ENCODE results near the gene GAD2.
A peak's percentile ranks its signal among the peaks of the same experiment; 100 is the strongest.

Gene GAD2

DNA sequence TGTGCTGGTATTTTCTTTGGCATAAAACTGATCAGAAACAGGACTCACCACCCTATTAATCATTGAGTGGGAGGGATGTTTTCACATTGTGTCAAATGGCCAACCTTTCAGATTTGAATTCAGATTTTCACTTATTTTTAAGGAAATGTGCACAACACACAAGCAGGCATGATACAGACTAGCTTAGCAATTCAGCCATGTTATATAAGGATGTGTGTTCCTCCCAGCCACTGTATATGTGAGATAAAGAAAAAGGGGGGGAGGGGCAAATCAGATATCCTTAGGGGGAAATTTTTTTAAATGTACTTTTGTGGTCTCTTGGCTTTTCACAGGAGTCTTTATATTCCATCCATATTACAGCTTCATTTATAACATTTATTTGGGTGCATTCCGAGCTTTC is 3.1 kb downstream of the GAD2 start:
- DNase-seq = no peak
- in situ Hi-C loops (cut with HindIII; ENCODE audit: low pct_ligation_motif_present, low pct_unique_long_range_greater_than_20kb, low sequenced_read_pairs) = no loop called here

DNA sequence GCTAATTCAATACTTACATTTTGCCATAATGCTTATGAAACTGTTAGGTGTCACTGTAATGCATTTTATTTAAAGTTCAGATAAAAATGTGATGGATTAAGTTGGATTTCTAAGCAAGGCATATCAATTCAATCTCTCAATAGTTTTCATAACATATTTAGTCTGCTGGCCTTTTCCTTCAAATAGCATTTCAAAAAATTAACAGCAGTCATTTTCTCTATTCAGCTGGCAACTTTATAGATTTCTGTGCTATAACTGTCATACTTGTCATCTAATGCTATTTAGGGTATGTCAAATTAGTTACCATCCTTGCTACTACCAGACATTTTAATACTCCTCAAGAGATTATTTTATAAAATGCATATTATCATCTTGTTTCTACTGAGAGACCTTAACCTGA is 4.3 kb downstream of the GAD2 start:
- in situ Hi-C loops (cut with HindIII; ENCODE audit: low pct_ligation_motif_present, low pct_unique_long_range_greater_than_20kb, low sequenced_read_pairs) = no loop called here
- DNase-seq = no peak

DNA sequence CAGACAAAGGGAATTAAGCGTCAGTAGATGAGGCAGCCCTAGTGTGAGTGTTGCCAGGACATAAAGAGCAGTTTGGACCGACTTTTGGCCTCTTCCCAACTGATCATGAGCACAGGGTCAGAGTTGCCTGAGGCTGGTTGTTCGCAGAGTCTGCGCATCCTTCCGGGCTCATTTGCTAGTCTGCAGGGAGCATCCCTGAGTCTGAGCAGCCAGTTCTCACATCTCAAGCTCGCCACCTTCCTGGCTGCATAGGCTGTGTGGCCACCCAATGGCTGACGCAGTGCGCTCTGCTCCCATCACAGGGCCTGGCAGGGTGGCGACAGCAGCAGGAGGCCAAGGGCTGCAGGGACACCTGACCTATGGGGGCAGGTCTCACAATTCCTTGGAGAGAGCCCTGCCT is 5.0 kb downstream of the GAD2 start:
- in situ Hi-C loops (cut with HindIII; ENCODE audit: low pct_ligation_motif_present, low pct_unique_long_range_greater_than_20kb, low sequenced_read_pairs) = no loop called here

DNA sequence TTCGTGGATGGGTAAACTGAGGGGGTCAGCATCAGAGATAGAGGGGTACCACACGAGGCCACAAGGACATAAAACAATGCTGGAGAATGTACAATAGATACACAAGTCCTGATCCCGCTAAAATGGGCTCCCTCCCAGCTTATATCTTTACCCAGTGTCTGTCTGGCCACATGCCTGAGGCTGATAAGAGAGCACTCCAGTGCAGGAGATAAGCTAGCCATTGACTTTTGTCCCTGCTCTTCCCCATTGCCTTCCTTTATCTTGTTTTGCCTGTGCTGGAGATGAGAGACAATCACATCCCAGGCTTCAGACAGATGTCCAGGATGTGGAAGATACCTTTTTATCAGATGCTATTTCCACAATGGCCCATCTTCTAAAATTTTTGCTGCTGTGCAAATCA is 6.0 kb downstream of the GAD2 start:
- in situ Hi-C loops (cut with HindIII; ENCODE audit: low pct_ligation_motif_present, low pct_unique_long_range_greater_than_20kb, low sequenced_read_pairs) = no loop called here

More for the DNA sequence above, 5.0 kb downstream of the GAD2 start:
- no peak for DNase-seq

DNA sequence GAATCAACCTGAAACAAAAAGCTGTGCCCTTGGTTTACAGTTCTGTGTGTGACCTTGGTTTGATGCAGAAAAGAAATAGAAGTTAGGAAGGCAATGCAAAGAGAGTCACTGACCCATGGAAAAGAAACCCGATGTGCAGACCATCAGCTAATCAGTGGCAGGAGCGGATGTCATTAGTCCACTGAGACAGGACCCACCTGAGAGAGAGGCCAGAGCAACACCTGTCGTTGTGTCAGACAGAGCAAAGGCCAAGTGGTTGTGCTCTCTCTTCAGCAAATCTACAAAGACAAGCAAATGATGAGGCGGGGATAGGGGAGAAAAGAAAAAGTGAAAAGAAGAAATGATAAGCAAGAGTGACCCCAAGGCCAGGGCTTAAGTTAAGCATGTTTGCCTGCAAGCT is 8.7 kb downstream of the GAD2 start:
- no peak for DNase-seq
- in situ Hi-C loops (cut with HindIII; ENCODE audit: low pct_ligation_motif_present, low pct_unique_long_range_greater_than_20kb, low sequenced_read_pairs) = no loop called here

More for the DNA sequence above, 6.0 kb downstream of the GAD2 start:
- no peak for DNase-seq

DNA sequence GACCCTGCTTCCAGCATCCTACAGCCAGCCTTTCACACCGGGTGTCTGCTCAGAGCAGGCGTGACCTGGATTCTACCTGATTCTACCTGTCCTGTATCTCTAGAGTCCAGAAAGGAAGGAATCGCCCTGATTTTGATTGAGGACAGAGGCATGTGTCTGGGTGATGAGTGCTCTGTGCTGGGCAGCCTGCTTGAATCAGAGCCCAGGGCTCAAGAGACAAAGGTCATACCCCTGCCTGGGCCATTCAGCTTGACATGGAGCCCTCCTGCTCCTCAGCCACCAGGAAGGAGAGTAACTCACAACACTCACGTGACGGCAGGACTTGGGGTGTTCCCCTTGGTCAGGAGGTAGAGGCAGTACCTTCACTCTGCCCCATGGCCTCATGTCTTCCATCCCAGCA is 11.2 kb downstream of the GAD2 start:
- in situ Hi-C loops (cut with HindIII; ENCODE audit: low pct_ligation_motif_present, low pct_unique_long_range_greater_than_20kb, low sequenced_read_pairs) = no loop called here
- no peak for DNase-seq

DNA sequence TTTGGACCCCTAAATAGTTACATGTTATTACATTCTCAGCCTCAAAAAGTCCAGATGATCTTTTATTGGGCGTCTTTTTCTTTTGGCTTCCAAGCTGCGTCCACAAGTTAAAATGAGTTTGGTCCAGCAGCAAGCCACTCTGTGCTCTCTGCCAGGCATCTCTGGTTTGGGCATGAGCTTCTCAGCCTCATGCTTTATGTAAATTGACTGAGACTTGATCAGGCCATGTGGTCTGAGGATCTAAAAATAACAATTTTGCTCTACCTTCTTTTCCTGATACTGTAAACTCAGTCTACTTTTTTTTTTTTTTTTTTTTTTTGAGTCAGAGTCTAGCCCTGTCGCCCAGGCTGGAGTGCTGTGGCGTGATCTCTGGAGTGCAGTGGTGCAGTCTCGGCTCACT is 15.6 kb downstream of the GAD2 start:
- in situ Hi-C loops (cut with HindIII; ENCODE audit: low pct_ligation_motif_present, low pct_unique_long_range_greater_than_20kb, low sequenced_read_pairs) = no loop called here
- DNase-seq = no peak

DNA sequence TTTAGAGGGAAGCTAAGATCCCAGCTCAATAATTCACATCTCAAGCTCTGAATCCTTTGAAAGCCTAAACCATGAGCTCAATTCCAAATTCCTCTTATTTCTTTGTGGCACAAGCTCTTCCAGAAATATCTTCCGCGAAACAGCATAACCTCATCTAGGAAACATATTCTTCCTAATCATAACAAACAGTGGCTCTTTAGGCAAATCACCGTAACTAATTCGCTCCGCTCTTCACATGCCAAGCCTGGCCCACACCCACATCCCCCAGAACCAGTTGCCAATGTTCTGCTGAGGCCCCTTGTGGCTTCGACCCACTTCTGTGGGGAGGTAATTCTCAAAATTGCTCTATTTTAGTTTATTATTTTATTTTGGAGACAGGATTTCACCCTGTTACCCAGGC is 19.2 kb downstream of the GAD2 start:
- no peak for DNase-seq
- in situ Hi-C loops (cut with HindIII; ENCODE audit: low pct_ligation_motif_present, low pct_unique_long_range_greater_than_20kb, low sequenced_read_pairs) = no loop called here

DNA sequence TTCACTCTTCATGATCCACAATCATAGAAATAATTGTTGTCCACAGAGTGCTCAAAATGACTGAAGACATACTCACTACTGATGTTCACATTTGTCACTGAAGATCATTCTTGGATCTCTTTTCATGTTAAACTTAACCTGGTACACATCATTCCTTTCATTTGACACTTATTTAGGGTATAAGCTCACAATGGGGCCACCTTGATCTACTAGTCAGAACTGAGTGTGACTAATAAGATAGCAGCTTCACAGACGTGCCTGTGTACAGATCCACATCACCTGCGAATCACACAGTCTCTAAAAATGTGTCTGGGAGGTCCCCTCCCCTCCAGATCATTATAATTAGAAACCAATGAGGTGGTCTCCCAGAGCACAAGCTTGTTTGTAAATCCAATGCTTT is 21.8 kb downstream of the GAD2 start:
- in situ Hi-C loops (cut with HindIII; ENCODE audit: low pct_ligation_motif_present, low pct_unique_long_range_greater_than_20kb, low sequenced_read_pairs) = no loop called here
- no peak for DNase-seq

DNA sequence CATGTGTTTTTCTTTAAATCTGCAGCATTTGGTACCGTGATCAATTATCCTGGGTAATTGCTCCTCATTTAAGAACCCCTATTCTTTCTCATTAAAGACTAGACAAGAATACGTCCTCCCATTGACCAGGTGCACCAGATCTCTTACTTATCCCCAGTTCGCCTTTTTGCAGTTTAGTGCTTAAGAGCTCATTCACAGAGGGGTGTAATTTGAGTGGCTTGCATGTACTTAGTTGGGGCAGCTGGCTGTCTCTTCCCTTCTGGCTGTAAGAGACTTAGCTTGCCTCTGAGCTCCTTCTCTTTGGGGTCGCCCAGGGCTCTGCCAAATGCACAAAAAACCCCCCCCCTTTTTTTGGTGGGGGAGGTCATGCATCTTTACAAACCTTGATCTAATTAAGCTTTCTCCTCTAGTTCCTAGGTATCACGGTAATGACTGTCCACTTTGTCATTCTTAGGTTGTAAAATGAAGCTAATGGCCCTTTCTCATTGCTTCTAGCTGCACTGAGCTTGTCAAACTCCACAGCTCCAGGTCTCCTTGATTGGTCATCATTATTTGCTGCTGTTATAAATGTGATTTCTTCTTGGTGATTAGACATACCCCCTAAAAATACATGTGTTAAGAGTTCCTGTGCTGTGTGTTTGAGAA is 26.3 kb downstream of the GAD2 start:
- in situ Hi-C loops (cut with HindIII; ENCODE audit: low pct_ligation_motif_present, low pct_unique_long_range_greater_than_20kb, low sequenced_read_pairs) = no loop called here
- no peak for DNase-seq

DNA sequence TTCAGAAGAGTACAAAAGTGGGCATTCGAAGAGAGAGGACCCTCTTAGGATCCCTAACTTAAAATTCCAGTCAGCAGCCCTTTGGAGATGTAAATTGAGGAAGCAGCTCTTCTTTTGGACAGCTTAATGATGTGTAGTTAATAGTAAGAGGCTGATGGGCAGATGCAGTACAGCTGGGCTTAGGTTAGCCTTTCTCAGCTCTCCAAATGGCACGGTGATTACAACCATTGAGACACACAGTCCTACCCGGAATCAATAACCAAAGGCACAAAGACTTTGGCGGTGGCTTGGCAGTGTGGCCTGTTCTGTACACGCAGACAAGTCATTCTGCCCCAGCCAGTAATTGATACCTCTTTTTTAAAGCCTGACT is 26.8 kb downstream of the GAD2 start:
- in situ Hi-C loops (cut with HindIII; ENCODE audit: low pct_ligation_motif_present, low pct_unique_long_range_greater_than_20kb, low sequenced_read_pairs) = no loop called here
- no peak for DNase-seq

DNA sequence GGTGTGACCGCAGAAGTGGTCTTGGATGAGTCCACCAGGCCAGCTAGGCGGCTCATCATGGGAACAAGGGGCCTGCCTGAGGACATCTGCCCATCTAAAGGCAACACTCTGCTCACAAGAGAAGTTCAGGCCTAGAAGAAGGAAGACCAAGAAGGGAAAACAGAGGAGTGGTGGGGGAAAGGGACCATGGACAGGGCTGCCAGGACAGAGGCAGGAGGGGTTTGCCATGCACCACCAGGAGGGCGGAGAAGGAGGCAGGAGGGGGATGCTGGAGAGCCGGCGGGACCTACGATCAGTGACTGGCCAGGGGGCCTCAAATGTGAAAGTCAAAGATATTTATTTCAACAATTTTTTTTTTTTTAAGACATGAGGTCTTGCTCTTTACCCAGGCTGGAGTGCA is 33.1 kb downstream of the GAD2 start:
- in situ Hi-C loops (cut with HindIII; ENCODE audit: low pct_ligation_motif_present, low pct_unique_long_range_greater_than_20kb, low sequenced_read_pairs) = no loop called here
- DNase-seq = no peak

DNA sequence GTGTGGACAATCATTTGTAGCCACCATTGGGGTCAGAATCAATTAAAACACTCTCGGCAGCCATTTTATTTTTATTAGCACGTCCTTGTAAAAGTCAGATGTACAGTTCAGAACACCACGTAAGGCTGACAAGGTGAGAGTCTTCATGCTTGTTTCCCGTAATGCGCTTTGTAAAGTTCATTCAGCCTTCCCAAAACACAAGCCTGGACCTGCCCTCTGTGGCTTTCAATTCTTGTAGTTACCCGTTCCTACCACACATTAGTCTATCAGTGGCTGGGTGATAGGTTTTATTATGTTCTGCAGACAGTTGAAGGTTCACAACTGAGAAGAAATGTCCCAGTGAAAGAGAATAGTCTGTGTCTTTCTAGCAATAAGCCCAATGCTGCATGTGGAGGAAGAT is 35.4 kb downstream of the GAD2 start:
- in situ Hi-C loops (cut with HindIII; ENCODE audit: low pct_ligation_motif_present, low pct_unique_long_range_greater_than_20kb, low sequenced_read_pairs) = no loop called here
- DNase-seq = no peak

DNA sequence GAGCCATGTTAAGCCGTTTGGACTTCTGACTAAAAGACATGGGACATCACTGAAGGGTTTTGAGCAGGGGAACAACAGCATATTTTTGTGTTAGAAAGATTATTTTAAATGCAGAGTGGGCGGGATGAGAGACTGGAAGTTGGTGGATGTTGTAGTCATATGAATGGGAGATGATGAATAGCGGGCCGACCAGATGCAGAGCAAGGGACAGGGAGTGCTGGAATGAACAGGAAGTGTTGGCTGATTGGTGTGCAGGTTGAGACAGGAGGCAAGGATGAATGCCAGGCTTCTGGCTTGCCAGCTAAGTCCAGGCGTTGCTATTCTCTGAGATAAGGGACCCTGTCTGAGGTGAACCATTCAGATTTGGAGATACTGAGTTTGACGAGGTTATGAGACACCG is 38.0 kb downstream of the GAD2 start:
- in situ Hi-C loops (cut with HindIII; ENCODE audit: low pct_ligation_motif_present, low pct_unique_long_range_greater_than_20kb, low sequenced_read_pairs) = no loop called here
- no peak for DNase-seq

DNA sequence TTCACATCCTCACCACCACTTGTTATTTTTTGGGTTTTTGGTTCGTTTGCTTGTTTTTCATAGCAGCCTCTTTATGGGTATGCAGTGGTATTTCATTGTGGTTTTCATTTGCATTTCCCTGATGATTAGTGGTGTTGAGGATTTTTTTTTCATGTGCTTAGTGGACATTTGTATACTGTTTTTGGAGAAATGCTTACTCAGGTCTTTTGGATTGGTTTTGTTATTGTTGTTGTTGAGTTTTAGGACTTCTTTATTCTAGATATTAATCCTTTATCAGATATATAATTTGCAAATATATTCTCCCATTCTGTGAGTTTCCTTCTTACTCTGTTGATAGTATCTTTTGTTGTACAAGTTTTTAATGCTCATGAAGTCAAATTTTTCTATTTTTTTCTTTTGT is 42.8 kb downstream of the GAD2 start:
- DNase-seq = no peak
- in situ Hi-C loops (cut with HindIII; ENCODE audit: low pct_ligation_motif_present, low pct_unique_long_range_greater_than_20kb, low sequenced_read_pairs) = no loop called here

DNA sequence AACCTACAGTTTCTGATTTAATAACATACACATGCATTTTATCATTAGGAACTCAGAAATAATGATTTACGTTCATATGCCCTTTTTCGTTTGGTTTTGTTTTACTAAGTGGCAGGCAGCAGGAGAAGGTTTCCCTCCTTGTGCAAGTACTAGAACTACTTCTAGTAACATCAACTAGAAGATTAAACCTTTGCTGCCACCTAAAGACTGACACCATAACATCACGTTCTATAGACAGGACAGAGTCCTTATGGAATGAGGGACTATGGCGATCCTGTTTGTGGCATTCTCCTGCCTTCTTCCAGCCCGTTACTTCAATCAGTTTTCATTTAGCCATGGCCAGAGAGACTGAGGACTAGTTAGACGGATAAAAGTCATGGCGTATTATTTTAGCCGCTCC is 53.2 kb downstream of the GAD2 start:
- in situ Hi-C loops (cut with HindIII; ENCODE audit: low pct_ligation_motif_present, low pct_unique_long_range_greater_than_20kb, low sequenced_read_pairs) = no loop called here
- peak; percentile 50 for DNase-seq

DNA sequence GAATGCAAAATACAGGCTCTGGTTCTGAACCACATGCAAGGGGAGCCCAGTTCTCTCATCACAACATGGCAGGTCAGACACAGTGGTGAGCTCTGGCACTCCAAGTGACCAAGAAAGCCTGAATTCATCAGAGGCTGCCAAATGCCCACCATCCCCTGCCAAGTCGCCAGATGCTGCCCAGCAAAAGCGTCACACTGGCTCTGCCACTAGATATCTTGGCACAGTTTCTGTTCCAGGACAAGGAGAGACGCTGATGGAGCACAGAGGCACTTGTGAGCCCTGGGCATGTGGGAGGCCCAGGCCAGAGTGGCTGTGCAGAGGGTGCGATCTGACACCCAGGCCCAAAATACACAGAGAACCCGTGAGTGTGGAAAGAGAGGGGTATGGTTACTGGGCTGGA is 57.8 kb downstream of the GAD2 start:
- in situ Hi-C loops (cut with HindIII; ENCODE audit: low pct_ligation_motif_present, low pct_unique_long_range_greater_than_20kb, low sequenced_read_pairs) = no loop called here

DNA sequence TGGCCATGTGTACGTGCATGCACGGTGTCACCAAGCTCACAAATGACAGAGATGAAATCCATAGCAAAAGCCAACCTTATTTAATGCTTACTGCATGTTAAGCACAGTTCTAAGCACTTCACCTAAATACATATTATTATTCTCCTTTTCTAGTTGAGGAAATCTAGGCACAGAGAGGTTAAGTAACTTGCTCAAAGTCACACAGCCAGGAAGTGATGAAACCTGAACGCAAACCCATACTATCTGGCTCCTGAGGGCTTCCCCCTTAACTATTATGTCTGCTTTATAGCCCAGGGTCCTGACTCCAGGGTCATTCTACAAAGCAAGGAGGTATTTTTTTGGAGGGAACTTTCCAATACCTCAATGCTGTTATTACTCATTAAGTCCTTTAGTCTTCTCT is 61.7 kb downstream of the GAD2 start:
- no peak for DNase-seq
- in situ Hi-C loops (cut with HindIII; ENCODE audit: low pct_ligation_motif_present, low pct_unique_long_range_greater_than_20kb, low sequenced_read_pairs) = no loop called here

More for the DNA sequence above, 57.8 kb downstream of the GAD2 start:
- no peak for DNase-seq

DNA sequence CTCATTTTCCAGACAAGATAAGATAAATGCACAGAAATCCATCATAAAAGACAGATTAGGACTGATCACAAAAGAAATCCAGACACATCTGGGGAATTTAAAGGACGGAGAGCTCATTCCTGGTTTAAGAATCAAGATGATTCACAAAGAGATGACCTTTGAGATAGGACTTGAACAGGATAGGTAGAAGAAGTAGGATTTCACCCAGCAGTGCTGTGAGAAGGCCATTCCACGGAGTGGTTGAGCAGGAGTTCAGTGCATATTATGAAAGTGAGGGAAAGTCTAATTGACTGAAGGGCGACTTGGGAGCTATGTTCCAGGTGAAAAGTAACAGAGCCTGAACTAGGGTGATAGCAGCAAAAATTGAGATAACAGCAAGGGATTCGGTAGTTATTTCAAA is 73.7 kb downstream of the GAD2 start:
- DNase-seq = no peak
- in situ Hi-C loops (cut with HindIII; ENCODE audit: low pct_ligation_motif_present, low pct_unique_long_range_greater_than_20kb, low sequenced_read_pairs) = no loop called here

DNA sequence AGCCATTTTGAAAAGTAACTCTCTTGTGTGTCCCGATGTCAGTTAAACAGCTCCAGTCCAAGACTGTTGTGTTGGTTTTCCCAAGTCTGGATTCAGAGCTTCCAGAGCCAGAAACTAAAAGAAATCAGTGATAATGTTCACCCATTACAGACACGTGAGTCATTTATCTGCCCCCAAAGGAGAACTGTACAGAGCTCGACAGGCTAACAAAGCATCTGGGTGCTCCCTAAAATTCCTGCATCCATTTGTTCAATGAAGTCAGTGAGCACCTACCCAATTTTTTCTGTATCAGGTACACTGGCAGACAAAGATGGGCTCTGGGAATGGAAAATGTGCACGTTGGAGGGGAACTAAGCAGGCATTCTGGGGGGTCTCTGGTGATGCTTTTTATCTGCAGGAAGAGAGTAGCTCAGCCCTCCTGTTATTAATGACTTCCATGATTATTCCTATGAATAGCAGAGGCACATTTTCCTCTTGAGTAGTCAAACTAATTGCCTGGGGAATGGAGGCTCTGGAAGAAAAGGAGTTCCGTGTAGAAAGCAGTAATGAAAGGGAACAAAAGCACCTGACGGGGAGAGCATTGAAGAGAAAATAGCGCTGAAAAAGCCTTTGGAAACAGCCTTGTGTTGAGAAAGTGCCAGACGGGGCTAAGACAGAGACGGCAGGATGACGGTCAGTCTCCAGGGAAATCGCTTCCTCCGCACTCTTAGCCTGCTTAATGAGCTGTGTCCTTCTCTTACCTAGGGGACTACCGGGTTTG is 75.3 kb downstream of the GAD2 start:
- no peak for DNase-seq
- in situ Hi-C loops (cut with HindIII; ENCODE audit: low pct_ligation_motif_present, low pct_unique_long_range_greater_than_20kb, low sequenced_read_pairs) = no loop called here

Measured in ACHN (cell line).